ENCODE data around the gene MAP4K5. TPM values are rescaled to one million over a fixed set of nuclear protein-coding genes. Genes with fewer than 3 reads are reported as not detected.

The MAP4K5 gene
- total and polyA plus RNA-seq, 2 of the 4 experiments (the other 2 are of a cell fraction), result 33.1 to 46.1 TPM

DNA sequence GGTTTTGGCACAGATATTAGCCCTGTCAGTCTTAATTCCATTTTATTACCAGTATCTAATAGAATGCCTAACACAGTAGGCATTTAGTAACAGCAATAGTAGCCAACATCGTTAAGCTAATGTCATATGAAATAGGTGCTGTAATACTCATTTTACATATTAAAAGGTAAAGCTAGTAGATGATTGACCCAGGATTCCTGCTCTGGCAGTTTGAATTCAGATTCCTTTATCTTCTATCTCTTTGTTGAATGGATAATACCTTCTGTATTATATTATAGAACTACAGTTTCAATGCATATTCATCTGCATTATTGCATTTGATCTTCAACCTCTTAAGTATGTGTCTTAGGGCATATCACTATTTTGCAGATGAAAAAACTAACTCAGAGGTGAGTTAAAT is 30.5 kb upstream of the MAP4K5 start:
- Histone ChIP-seq H3K27ac (ENCODE audit: insufficient read depth, low read length) (no peak overlapping the region), H3K56ac (ENCODE audit: extremely low read depth, insufficient read depth, low read length) (no peak overlapping the region), H2AFZ (replicated peaks; ENCODE audit: low read length, poor library complexity) (no peak overlapping the region), H2AK9ac (replicated peaks; ENCODE audit: low read depth, low read length, poor library complexity) (no peak overlapping the region), H3K4me2 (ENCODE audit: low read depth, low read length) (no peak overlapping the region), H2AK5ac (ENCODE audit: low read depth, low read length) (no peak overlapping the region), H3K36me3 (ENCODE audit: control insufficient read depth, insufficient read depth, low read length) (no peaks in the 10 kb centered on the region), H2BK5ac (ENCODE audit: low read depth, low read length, poor library complexity, severe bottlenecking) (no peak overlapping the region), H3K9me3 (ENCODE audit: control insufficient read depth, insufficient read depth, low read length) (no peaks in the 10 kb centered on the region), H3K9me1 (ENCODE audit: insufficient read depth, low read length) (no peaks in the 10 kb centered on the region), H3K4me1 (ENCODE audit: control insufficient read depth, insufficient read depth, low read length) (no peaks in the 10 kb centered on the region), H4K20me1 (ENCODE audit: insufficient read depth, low read length) (no peaks in the 10 kb centered on the region), H4K5ac (ENCODE audit: low read depth, low read length) (no peak overlapping the region), H3K18ac (ENCODE audit: low read depth, low read length) (no peak overlapping the region), H3K4me3 (ENCODE audit: insufficient read depth, low read depth, low read length) (no peak overlapping the region), H2BK120ac (ENCODE audit: low read depth, low read length) (no peak overlapping the region), H4K8ac (ENCODE audit: low read depth in 2 of 2, low read length in 2 of 2) (no peak overlapping the region), H2BK15ac (ENCODE audit: low read depth, low read length) (no peak overlapping the region), H3K4ac (ENCODE audit: low read depth, low read length) (no peak overlapping the region), H3K9ac (ENCODE audit: low read depth, low read length) (no peak overlapping the region), H3K27me3 (ENCODE audit: control insufficient read depth, insufficient read depth, low read length) (no peaks in the 10 kb centered on the region), H3K14ac (replicated peaks; ENCODE audit: low read depth, low read length) (no peak overlapping the region), H3K23ac (ENCODE audit: low read depth, low read length) (no peak overlapping the region), H4K91ac (ENCODE audit: insufficient read depth, low read depth, low read length) (no peak overlapping the region), H3K79me1 (ENCODE audit: low read depth in 1 of 2, low read length in 2 of 2) (peaks cover 2 to 7% of the 10 kb centered on the region in 2 experiments; a peak in 1 of 4 replicates), H2BK20ac (ENCODE audit: low read depth, low read length) (no peak overlapping the region)
- no peak for ATAC-seq (ENCODE audit: low read depth)
- CTCF ChIA-PET, result interaction anchor here (1.5 kb wide), 1 partner anchor 19 kb away, joined by 3 read pairs; no protein-coding TSS in a partner anchor
- in situ Hi-C loops (cut with MboI; ENCODE audit: low sequenced_read_pairs), result no loop called here
- no TSS peak for BruUV-seq (replicated peaks)
- no peak for DNase-seq
- dilution Hi-C loops (cut with HindIII; ENCODE audit: low sequenced_read_pairs, unreplicated experiment), result no loop called here
- POLR2A ChIA-PET (ENCODE audit: unreplicated experiment), result no interaction called here
- no CpG with 5 or more reads among the region's 1 CpG for WGBS, 2 experiments (ENCODE audit: extremely low coverage in 2 of 2, insufficient read length in 1 of 2)
- intact Hi-C loops (cut with micrococcal nuclease), result no loop called here
- TF ChIP-seq, protein P1, sequence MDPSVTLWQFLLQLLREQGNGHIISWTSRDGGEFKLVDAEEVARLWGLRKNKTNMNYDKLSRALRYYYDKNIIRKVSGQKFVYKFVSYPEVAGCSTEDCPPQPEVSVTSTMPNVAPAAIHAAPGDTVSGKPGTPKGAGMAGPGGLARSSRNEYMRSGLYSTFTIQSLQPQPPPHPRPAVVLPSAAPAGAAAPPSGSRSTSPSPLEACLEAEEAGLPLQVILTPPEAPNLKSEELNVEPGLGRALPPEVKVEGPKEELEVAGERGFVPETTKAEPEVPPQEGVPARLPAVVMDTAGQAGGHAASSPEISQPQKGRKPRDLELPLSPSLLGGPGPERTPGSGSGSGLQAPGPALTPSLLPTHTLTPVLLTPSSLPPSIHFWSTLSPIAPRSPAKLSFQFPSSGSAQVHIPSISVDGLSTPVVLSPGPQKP (IDR thresholded peaks at IDR 0.05; ENCODE audit: borderline replicate concordance, low read depth, low read length), result no peak
- TF ChIP-seq, protein P2, sequence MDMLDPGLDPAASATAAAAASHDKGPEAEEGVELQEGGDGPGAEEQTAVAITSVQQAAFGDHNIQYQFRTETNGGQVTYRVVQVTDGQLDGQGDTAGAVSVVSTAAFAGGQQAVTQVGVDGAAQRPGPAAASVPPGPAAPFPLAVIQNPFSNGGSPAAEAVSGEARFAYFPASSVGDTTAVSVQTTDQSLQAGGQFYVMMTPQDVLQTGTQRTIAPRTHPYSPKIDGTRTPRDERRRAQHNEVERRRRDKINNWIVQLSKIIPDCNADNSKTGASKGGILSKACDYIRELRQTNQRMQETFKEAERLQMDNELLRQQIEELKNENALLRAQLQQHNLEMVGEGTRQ (IDR thresholded peaks at IDR 0.05; ENCODE audit: low read depth, low read length), result no peak
- TF ChIP-seq RFX5 (IDR thresholded peaks at IDR 0.05; ENCODE audit: low read depth, low read length) (no peak), CHD1 (IDR thresholded peaks at IDR 0.05; ENCODE audit: low read depth, low read length) (no peak), RCOR1 (IDR thresholded peaks at IDR 0.05; ENCODE audit: insufficient replicate concordance, low read length) (no peak), MAZ (IDR thresholded peaks at IDR 0.05; ENCODE audit: borderline replicate concordance, low read depth, low read length) (no peak), SMC3 (IDR thresholded peaks at IDR 0.05; ENCODE audit: low read depth, low read length) (no peak), FOS (IDR thresholded peaks at IDR 0.05; ENCODE audit: low read depth, low read length) (no peak), POLR2A (IDR thresholded peaks at IDR 0.05; ENCODE audit: low read depth, low read length) (no peak), MAFK (IDR thresholded peaks at IDR 0.05; ENCODE audit: low read depth, low read length) (no peak), MXI1 (IDR thresholded peaks at IDR 0.05; ENCODE audit: borderline replicate concordance, low read depth, low read length) (no peak), RAD21 (IDR thresholded peaks at IDR 0.05; ENCODE audit: low read length) (no peak), NFE2L2 (IDR thresholded peaks at IDR 0.05; ENCODE audit: low read depth, low read length) (no peak), CEBPB (IDR thresholded peaks at IDR 0.05; ENCODE audit: low read depth, low read length) (no peak), BHLHE40 (IDR thresholded peaks at IDR 0.05; ENCODE audit: low read depth, low read length) (no peak)
- TF ChIP-seq, protein P3, sequence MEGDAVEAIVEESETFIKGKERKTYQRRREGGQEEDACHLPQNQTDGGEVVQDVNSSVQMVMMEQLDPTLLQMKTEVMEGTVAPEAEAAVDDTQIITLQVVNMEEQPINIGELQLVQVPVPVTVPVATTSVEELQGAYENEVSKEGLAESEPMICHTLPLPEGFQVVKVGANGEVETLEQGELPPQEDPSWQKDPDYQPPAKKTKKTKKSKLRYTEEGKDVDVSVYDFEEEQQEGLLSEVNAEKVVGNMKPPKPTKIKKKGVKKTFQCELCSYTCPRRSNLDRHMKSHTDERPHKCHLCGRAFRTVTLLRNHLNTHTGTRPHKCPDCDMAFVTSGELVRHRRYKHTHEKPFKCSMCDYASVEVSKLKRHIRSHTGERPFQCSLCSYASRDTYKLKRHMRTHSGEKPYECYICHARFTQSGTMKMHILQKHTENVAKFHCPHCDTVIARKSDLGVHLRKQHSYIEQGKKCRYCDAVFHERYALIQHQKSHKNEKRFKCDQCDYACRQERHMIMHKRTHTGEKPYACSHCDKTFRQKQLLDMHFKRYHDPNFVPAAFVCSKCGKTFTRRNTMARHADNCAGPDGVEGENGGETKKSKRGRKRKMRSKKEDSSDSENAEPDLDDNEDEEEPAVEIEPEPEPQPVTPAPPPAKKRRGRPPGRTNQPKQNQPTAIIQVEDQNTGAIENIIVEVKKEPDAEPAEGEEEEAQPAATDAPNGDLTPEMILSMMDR (conservative IDR thresholded peaks at IDR 0.05; ENCODE audit: low read depth, low read length), result no peak

Measured in IMR-90 (cell line).